HepG2 (cell line): ENCODE measurements around the gene TMEM59. TPM values are rescaled to one million over a fixed set of nuclear protein-coding genes. Genes with fewer than 3 reads are reported as not detected.

Experiments
- AGO2 ChIP-seq: fragments of 200-400 bp; formaldehyde crosslinking; optimal IDR thresholded peaks from 2 replicates; pipeline ENCODE3; 2017; ENCODE audit warnings: mild to moderate bottlenecking, low read depth, low read length, moderate library complexity
- ATF3 ChIP-seq: sonication (generic); formaldehyde crosslinking; IDR thresholded peaks from 2 replicates; pipeline ENCODE4 v1.4.0; 2020; ENCODE audit warnings: missing genetic modification reagents
- CHCHD3 ChIP-seq: sonication (generic); formaldehyde crosslinking; IDR thresholded peaks from 2 replicates; pipeline ENCODE4 v1.8.0; 2022; ENCODE audit warnings: mild to moderate bottlenecking, missing genetic modification reagents, moderate library complexity
- CSRNP1 ChIP-seq: sonication (generic); formaldehyde crosslinking; IDR thresholded peaks from 2 replicates; pipeline ENCODE4 v1.8.1; 2023; ENCODE audit warnings: mild to moderate bottlenecking, missing genetic modification reagents
- CTCF ChIP-seq: sonication (generic); formaldehyde crosslinking; IDR thresholded peaks from 2 replicates; pipeline ENCODE4 v1.5.0; 2020; ENCODE audit warnings: mild to moderate bottlenecking, missing genetic modification reagents, moderate library complexity
- DNMT1 ChIP-seq: sonication (generic); formaldehyde crosslinking; IDR thresholded peaks from 2 replicates; pipeline ENCODE4 v1.5.1; 2020; ENCODE audit warnings: mild to moderate bottlenecking, missing genetic modification reagents
- ERF ChIP-seq: IDR thresholded peaks from 2 replicates; pipeline ENCODE4 v1.6.1; 2018; ENCODE audit warnings: missing biosample characterization, missing genetic modification reagents
- FOXM1 ChIP-seq: sonication (generic); formaldehyde crosslinking; IDR thresholded peaks from 2 replicates; pipeline ENCODE4 v1.5.0; 2020; ENCODE audit warnings: missing genetic modification reagents
- HIVEP1 ChIP-seq: sonication (generic); formaldehyde crosslinking; IDR thresholded peaks from 2 replicates; pipeline ENCODE4 v1.4.0; 2020; ENCODE audit warnings: mild to moderate bottlenecking, missing genetic modification reagents
- HMGA1 ChIP-seq: sonication (generic); formaldehyde crosslinking; conservative IDR thresholded peaks from 2 replicates; pipeline ENCODE4 v1.4.0; 2020; ENCODE audit warnings: missing genetic modification reagents
- LCORL ChIP-seq, 2 experiments: fragments of 450-650 bp in 1 of 2; sonication (generic) in 1 of 2; formaldehyde crosslinking in 1 of 2; IDR thresholded peaks; 2 replicates each; pipeline versions ENCODE4 v1.5.0 to v1.6.1; 2017 to 2020; ENCODE audit warnings: antibody characterized with exemption in 1 of 2, missing genetic modification reagents in 1 of 2
- NR2F1 ChIP-seq, 2 experiments: fragments of 450-650 bp in 1 of 2; formaldehyde crosslinking in 1 of 2; IDR thresholded peaks; 2 replicates each; pipeline versions ENCODE4 v1.5.0 to v1.6.1; 2016 to 2020; ENCODE audit warnings: mild to moderate bottlenecking in 1 of 2, missing compliant biosample characterization in 1 of 2, missing genetic modification reagents in 1 of 2, moderate library complexity in 1 of 2
- TBX2 ChIP-seq: sonication (generic); formaldehyde crosslinking; IDR thresholded peaks from 2 replicates; pipeline ENCODE4 v1.5.0; 2020; ENCODE audit warnings: missing genetic modification reagents, mild to moderate bottlenecking, borderline replicate concordance
- U2AF1 ChIP-seq: fragments of 200-400 bp; formaldehyde crosslinking; optimal IDR thresholded peaks from 2 replicates; pipeline ENCODE3; 2017; ENCODE audit warnings: mild to moderate bottlenecking, low read depth, low read length
- ZIK1 ChIP-seq: sonication (generic); formaldehyde crosslinking; IDR thresholded peaks from 2 replicates; pipeline ENCODE4 v1.5.0; 2020; ENCODE audit warnings: mild to moderate bottlenecking, low read depth, missing genetic modification reagents, borderline replicate concordance
- ZNF124 ChIP-seq: sonication (generic); formaldehyde crosslinking; IDR thresholded peaks from 2 replicates; pipeline ENCODE4 v1.4.0; 2020; ENCODE audit warnings: missing genetic modification reagents
- ZNF468 ChIP-seq: sonication (generic); formaldehyde crosslinking; IDR thresholded peaks from 2 replicates; pipeline ENCODE4 v1.8.0; 2022; ENCODE audit warnings: mild to moderate bottlenecking, moderate library complexity, missing genetic modification reagents
- polyA plus RNA-seq, 8 experiments: library from polyadenylated mRNA; depleted of rRNA in 3 of 8; stranded (reverse) in 7 of 8; unstranded in 1 of 8; fragments of >200 nt; fragmentation: Illumina TruSeq in 4 of 8; extraction: Trizol in 4 of 8; gene quantifications; 2 replicates each; pipeline versions ENCODE4 v1.2.1 to v1.2.3, GENCODE V29; 2011 to 2016; ENCODE audit warnings: low read depth in 4 of 8, missing spikeins in 1 of 8, mixed read lengths in 1 of 8; ENCODE audit not compliant: insufficient read depth in 1 of 8
- total RNA-seq, 5 experiments: library from RNA; depleted of rRNA; stranded (reverse); fragments of >200 nt; fragmentation: Illumina TruSeq; extraction: Trizol; gene quantifications; 2 replicates each; pipeline ENCODE4 v1.2.3, GENCODE V29; 2016; ENCODE audit warnings: low read depth in 1 of 5
- TF ChIP-seq, protein P1 (sequence below): sonication (generic); formaldehyde crosslinking; IDR thresholded peaks from 2 replicates; pipeline ENCODE4 v1.5.0; 2020; ENCODE audit warnings: missing genetic modification reagents
- TF ChIP-seq, protein P2 (sequence below): sonication (generic); formaldehyde crosslinking; conservative IDR thresholded peaks from 2 replicates; pipeline ENCODE4 v1.8.1; 2023; ENCODE audit warnings: missing genetic modification reagents
- TF ChIP-seq, protein P3 (sequence below): sonication (generic); formaldehyde crosslinking; IDR thresholded peaks from 2 replicates; pipeline ENCODE4 v1.4.0; 2020; ENCODE audit warnings: mild to moderate bottlenecking, missing genetic modification reagents

TMEM59 gene
- total and polyA plus RNA-seq, 2 of the 13 experiments (the other 11 are each of a cell fraction or from before 2014, with no cell fraction given): 147 to 363 TPM

- TF ChIP-seq FOXM1 (no peak), CHCHD3 (CRISPR knock-in tag) (no peak), HIVEP1 (CRISPR knock-in tag) (no peak), NR2F1 (CRISPR knock-in tag; IDR thresholded peaks at IDR 0.05) (no peak), ZNF124 (CRISPR knock-in tag) (no peak), ATF3 (CRISPR knock-in tag) (no peak), U2AF1 (peak; percentile 6), HMGA1 (CRISPR knock-in tag) (no peak), CTCF (no peak), LCORL (IDR thresholded peaks at IDR 0.05) (no peak), LCORL (CRISPR knock-in tag; IDR thresholded peaks at IDR 0.05) (no peak), CSRNP1 (CRISPR knock-in tag) (0 out of 2 replicates have a peak, but pooled peaks have one; percentile 22), AGO2 (no peak), ZNF468 (CRISPR knock-in tag) (no peak), ZIK1 (CRISPR knock-in tag) (no peak), ERF (CRISPR knock-in tag) (no peak), DNMT1 (CRISPR knock-in tag) (0 out of 2 replicates have a peak, but pooled peaks have one; percentile 63), TBX2 (CRISPR knock-in tag) (peak; percentile 29; the same call in 1 of the 2 replicates)
- TF ChIP-seq, protein P1, sequence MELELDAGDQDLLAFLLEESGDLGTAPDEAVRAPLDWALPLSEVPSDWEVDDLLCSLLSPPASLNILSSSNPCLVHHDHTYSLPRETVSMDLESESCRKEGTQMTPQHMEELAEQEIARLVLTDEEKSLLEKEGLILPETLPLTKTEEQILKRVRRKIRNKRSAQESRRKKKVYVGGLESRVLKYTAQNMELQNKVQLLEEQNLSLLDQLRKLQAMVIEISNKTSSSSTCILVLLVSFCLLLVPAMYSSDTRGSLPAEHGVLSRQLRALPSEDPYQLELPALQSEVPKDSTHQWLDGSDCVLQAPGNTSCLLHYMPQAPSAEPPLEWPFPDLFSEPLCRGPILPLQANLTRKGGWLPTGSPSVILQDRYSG (CRISPR knock-in tag): no peak
- TF ChIP-seq, protein P2, sequence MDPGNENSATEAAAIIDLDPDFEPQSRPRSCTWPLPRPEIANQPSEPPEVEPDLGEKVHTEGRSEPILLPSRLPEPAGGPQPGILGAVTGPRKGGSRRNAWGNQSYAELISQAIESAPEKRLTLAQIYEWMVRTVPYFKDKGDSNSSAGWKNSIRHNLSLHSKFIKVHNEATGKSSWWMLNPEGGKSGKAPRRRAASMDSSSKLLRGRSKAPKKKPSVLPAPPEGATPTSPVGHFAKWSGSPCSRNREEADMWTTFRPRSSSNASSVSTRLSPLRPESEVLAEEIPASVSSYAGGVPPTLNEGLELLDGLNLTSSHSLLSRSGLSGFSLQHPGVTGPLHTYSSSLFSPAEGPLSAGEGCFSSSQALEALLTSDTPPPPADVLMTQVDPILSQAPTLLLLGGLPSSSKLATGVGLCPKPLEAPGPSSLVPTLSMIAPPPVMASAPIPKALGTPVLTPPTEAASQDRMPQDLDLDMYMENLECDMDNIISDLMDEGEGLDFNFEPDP: no peak
- TF ChIP-seq, protein P3, sequence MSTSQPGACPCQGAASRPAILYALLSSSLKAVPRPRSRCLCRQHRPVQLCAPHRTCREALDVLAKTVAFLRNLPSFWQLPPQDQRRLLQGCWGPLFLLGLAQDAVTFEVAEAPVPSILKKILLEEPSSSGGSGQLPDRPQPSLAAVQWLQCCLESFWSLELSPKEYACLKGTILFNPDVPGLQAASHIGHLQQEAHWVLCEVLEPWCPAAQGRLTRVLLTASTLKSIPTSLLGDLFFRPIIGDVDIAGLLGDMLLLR (CRISPR knock-in tag): no peak
These were observed 522 bp downstream of the TMEM59 start (continued) for GRCh38 chr1:54052431-54052933.
